IMR-90 (cell line): ENCODE measurements around the gene MICAL2. TPM values are rescaled to one million over a fixed set of nuclear protein-coding genes. Genes with fewer than 3 reads are reported as not detected.

Source experiments
- ATAC-seq: fragments of 200-7000 bp; cut with Tn5 transposase; 2 replicates; pipeline ENCODE4 v1.9.1; 2020; ENCODE audit warnings: low read depth, mild to moderate bottlenecking, moderate library complexity
- BruUV-seq: library from RNA; stranded (reverse); fragments of 400-500 nt; replicated peaks from 2 replicates; lab custom pipeline; 2021; lab: Mats Ljungman, UMichigan
- CTCF ChIA-PET: fragments of 300-600 bp; formaldehyde crosslinking; extraction: SDS; loops from one replicate; lab custom pipeline; 2021; ENCODE audit warnings: antibody characterized with exemption; lab: Yijun Ruan, JAX
- POLR2A ChIA-PET: fragments of 300-600 bp; sonication (Branson Sonifier 250); formaldehyde crosslinking; loops from one replicate; lab custom pipeline; 2022; ENCODE audit warnings: antibody characterized with exemption; ENCODE audit not compliant: unreplicated experiment; lab: Charles Lee
- DNase-seq: peaks from one replicate; pipeline ENCODE4 v3.0.0; 2013
- H2AFZ ChIP-seq: replicated peaks from 2 replicates; pipeline ENCODE3; 2013; ENCODE audit warnings: low read length, mild to moderate bottlenecking; ENCODE audit not compliant: poor library complexity
- H2AK5ac ChIP-seq: 2 replicates; pipeline ENCODE4 v1.6.1; 2013; ENCODE audit warnings: low read depth, low read length, inconsistent platforms
- H2AK9ac ChIP-seq: replicated peaks from 2 replicates; pipeline ENCODE3; 2013; ENCODE audit warnings: mild to moderate bottlenecking, low read depth, low read length, moderate library complexity; ENCODE audit not compliant: poor library complexity
- H2BK120ac ChIP-seq: 2 replicates; pipeline ENCODE4 v1.6.1; 2013; ENCODE audit warnings: low read depth, low read length, inconsistent platforms
- H2BK15ac ChIP-seq: 3 replicates; pipeline ENCODE4 v1.6.1; 2013; ENCODE audit warnings: low read depth, low read length, inconsistent platforms
- H2BK20ac ChIP-seq: 2 replicates; pipeline ENCODE4 v1.6.1; 2013; ENCODE audit warnings: low read depth, mild to moderate bottlenecking, inconsistent platforms, low read length, moderate library complexity
- H2BK5ac ChIP-seq: 2 replicates; pipeline ENCODE4 v1.6.1; 2013; ENCODE audit warnings: mild to moderate bottlenecking, low read depth, low read length, inconsistent platforms; ENCODE audit not compliant: poor library complexity, severe bottlenecking
- H3K14ac ChIP-seq: replicated peaks from 2 replicates; pipeline ENCODE4 v1.6.1; 2013; ENCODE audit warnings: low read depth, low read length, inconsistent platforms
- H3K18ac ChIP-seq: 2 replicates; pipeline ENCODE4 v1.6.1; 2013; ENCODE audit warnings: low read depth, low read length, control low read depth
- H3K23ac ChIP-seq: 2 replicates; pipeline ENCODE4 v1.6.1; 2013; ENCODE audit warnings: low read depth, low read length, inconsistent platforms
- H3K27ac ChIP-seq: 2 replicates; pipeline ENCODE4 v1.5.1; 2013; ENCODE audit warnings: mild to moderate bottlenecking, control low read depth, low read length; ENCODE audit not compliant: insufficient read depth
- H3K27me3 ChIP-seq: 2 replicates; pipeline ENCODE4 v1.6.1; 2013; ENCODE audit warnings: low read length; ENCODE audit not compliant: control insufficient read depth, insufficient read depth
- H3K36me3 ChIP-seq: 2 replicates; pipeline ENCODE4 v1.6.1; 2013; ENCODE audit warnings: low read length, mixed read lengths; ENCODE audit not compliant: control insufficient read depth, insufficient read depth
- H3K4ac ChIP-seq: 2 replicates; pipeline ENCODE4 v1.6.1; 2013; ENCODE audit warnings: low read depth, low read length, inconsistent platforms
- H3K4me1 ChIP-seq: 2 replicates; pipeline ENCODE4 v1.6.1; 2013; ENCODE audit warnings: low read length, mixed read lengths; ENCODE audit not compliant: control insufficient read depth, insufficient read depth
- H3K4me2 ChIP-seq: 2 replicates; pipeline ENCODE4 v1.6.1; 2013; ENCODE audit warnings: low read depth, mild to moderate bottlenecking, control low read depth, low read length, moderate library complexity
- H3K4me3 ChIP-seq: 2 replicates; pipeline ENCODE4 v1.5.1; 2013; ENCODE audit warnings: low read depth, mild to moderate bottlenecking, control low read depth, low read length, moderate library complexity; ENCODE audit not compliant: insufficient read depth
- H3K56ac ChIP-seq: 2 replicates; pipeline ENCODE4 v1.6.1; 2013; ENCODE audit warnings: low read length, inconsistent platforms; ENCODE audit not compliant: insufficient read depth; ENCODE audit errors: extremely low read depth
- H3K79me1 ChIP-seq, 2 experiments: 2 replicates each; pipeline ENCODE4 v1.6.1; 2013; ENCODE audit warnings: low read length in 2 of 2, inconsistent platforms in 1 of 2, low read depth in 1 of 2
- H3K9ac ChIP-seq: 2 replicates; pipeline ENCODE4 v1.6.1; 2013; ENCODE audit warnings: low read depth, low read length, control low read depth
- H3K9me1 ChIP-seq: 2 replicates; pipeline ENCODE4 v1.6.1; 2013; ENCODE audit warnings: low read length, inconsistent platforms; ENCODE audit not compliant: insufficient read depth
- H3K9me3 ChIP-seq: 2 replicates; pipeline ENCODE4 v1.6.1; 2013; ENCODE audit warnings: low read length; ENCODE audit not compliant: control insufficient read depth, insufficient read depth
- H4K20me1 ChIP-seq: 2 replicates; pipeline ENCODE4 v1.6.1; 2013; ENCODE audit warnings: low read length, inconsistent platforms; ENCODE audit not compliant: insufficient read depth
- H4K5ac ChIP-seq: 2 replicates; pipeline ENCODE4 v1.6.1; 2013; ENCODE audit warnings: mild to moderate bottlenecking, low read depth, low read length, control low read depth
- H4K8ac ChIP-seq, 2 experiments: 2 replicates each; pipeline ENCODE4 v1.6.1; 2013; ENCODE audit warnings: low read depth in 2 of 2, low read length in 2 of 2, control low read depth in 1 of 2, inconsistent platforms in 1 of 2
- H4K91ac ChIP-seq: 2 replicates; pipeline ENCODE4 v1.6.1; 2013; ENCODE audit warnings: low read depth, low read length, inconsistent platforms; ENCODE audit not compliant: insufficient read depth
- BHLHE40 ChIP-seq: fragments of 150-350 bp; IDR thresholded peaks from 2 replicates; pipeline ENCODE4 v1.6.1; 2016; ENCODE audit warnings: mild to moderate bottlenecking, low read depth, low read length
- CEBPB ChIP-seq: IDR thresholded peaks from 2 replicates; pipeline ENCODE4 v1.6.1; 2012; ENCODE audit warnings: low read depth, low read length, improper control_type of control experiment
- CHD1 ChIP-seq: IDR thresholded peaks from 2 replicates; pipeline ENCODE4 v1.6.1; 2012; ENCODE audit warnings: low read depth, low read length, improper control_type of control experiment
- MXI1 ChIP-seq: IDR thresholded peaks from 2 replicates; pipeline ENCODE4 v1.6.1; 2012; ENCODE audit warnings: low read depth, mild to moderate bottlenecking, low read length, moderate library complexity, borderline replicate concordance
- NFE2L2 ChIP-seq: fragments of 150-350 bp; IDR thresholded peaks from 2 replicates; pipeline ENCODE4 v1.6.1; 2016; ENCODE audit warnings: low read depth, mild to moderate bottlenecking, low read length
- POLR2A ChIP-seq: IDR thresholded peaks from 2 replicates; pipeline ENCODE4 v1.6.1; 2012; ENCODE audit warnings: mild to moderate bottlenecking, low read depth, low read length
- RAD21 ChIP-seq: IDR thresholded peaks from 2 replicates; pipeline ENCODE4 v1.6.1; 2012; ENCODE audit warnings: low read length, improper control_type of control experiment
- WGBS, 2 experiments: methylation state at CpG; one replicate each; pipeline versions ENCODE4 v1.1.5 to v1.1.7; 2013; ENCODE audit warnings: missing lambda C conversion rate in 2 of 2; ENCODE audit not compliant: insufficient read length in 1 of 2; ENCODE audit errors: extremely low coverage in 2 of 2; 5-methylcytosine and 5-hydroxymethylcytosine counted together
- dilution Hi-C: fragments of 300-500 bp; cut with HindIII; formaldehyde crosslinking; loops from one replicate; pipeline ENCODE4 v1.14.3; 2018; ENCODE audit warnings: low sequenced_read_pairs; ENCODE audit not compliant: unreplicated experiment
- in situ Hi-C: fragments of 300-500 bp; cut with MboI; formaldehyde crosslinking; loops from 3 replicates; pipeline ENCODE4 v1.14.3; 2019; ENCODE audit warnings: low sequenced_read_pairs, inconsistent platforms, mixed read lengths
- intact Hi-C: fragments of 100-400 bp; cut with micrococcal nuclease; formaldehyde crosslinking; loops from 2 replicates; pipeline ENCODE4 v1.10.0; 2022
- polyA plus RNA-seq, 3 experiments: library from polyadenylated mRNA; depleted of rRNA; stranded (reverse); fragments of >200 nt; gene quantifications; 2 replicates each; pipeline ENCODE4 v1.2.3, GENCODE V29; 2012; ENCODE audit warnings: low replicate concordance in 1 of 3
- total RNA-seq: library from RNA; depleted of rRNA; stranded (reverse); fragments of >200 nt; gene quantifications from 2 replicates; pipeline ENCODE4 v1.2.3, GENCODE V29; 2012
- TF ChIP-seq, protein P1 (sequence below): conservative IDR thresholded peaks from 2 replicates; pipeline ENCODE4 v1.5.1; 2012; ENCODE audit warnings: mild to moderate bottlenecking, low read depth, low read length, improper control_type of control experiment

MICAL2 gene
- total and polyA plus RNA-seq, 2 of the 4 experiments (the other 2 are of a cell fraction): 170 to 336 TPM

DNA sequence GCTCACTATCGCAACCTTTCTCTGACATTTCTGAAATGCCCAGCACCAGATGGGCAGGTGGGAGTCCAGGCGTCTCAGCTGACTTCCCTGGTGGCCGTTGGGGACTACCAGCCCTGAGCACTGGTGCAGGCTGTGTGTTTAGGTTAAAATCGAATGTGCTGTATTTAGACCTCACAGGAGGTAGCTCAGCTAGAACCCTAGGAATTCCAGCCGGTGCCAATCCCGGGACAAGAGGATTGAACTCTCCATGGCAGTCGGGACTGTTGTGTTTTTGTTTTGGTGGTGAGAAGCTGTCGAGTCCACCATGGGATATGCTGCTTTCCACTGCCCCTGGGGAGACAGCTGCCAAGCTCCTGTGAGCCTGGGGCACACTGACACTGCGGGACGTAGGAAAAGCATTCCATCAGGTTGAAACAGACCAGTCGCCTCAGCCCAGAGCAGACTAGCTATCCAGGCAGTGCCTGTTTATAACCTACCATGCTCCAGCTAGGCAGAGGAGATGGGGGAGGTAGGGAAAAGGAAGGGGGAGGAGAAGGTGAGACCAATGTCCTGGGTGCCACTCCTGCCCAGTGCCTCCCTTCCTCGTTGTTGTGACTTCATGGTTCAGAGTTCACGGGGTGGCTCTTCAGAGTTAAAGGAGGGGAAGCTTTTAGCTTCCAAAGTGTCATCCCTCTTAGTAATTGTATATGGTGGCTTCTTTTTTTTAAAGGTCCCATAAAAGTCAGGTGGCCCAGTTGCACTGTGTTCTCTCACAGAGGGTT lies 53.0 kb downstream of the MICAL2 start:
- peak overlapping the region; percentile 28; the same call in 1 of the 2 replicates for H3K4me2 ChIP-seq
- H3K4me3 ChIP-seq: no peak overlapping the region
- H4K91ac ChIP-seq: peak overlapping the region; percentile 92
- in situ Hi-C loops: no loop called here
- peak overlapping the region; percentile 54 for H2AFZ ChIP-seq
- peak overlapping the region; percentile 100 for H2AK5ac ChIP-seq
- POLR2A ChIA-PET: interaction anchor here (0.6 to 0.7 kb wide), 4 partner anchors 12 to 123 kb away, joined by 3 to 4 read pairs (median 3); no protein-coding TSS in a partner anchor
- H3K18ac ChIP-seq: peak overlapping the region; percentile 80
- H3K9me1 ChIP-seq: peaks cover 56% of the 10 kb centered on the region
- H4K5ac ChIP-seq: peak overlapping the region; percentile 65
- DNase-seq: peak; percentile 82
- intact Hi-C loops: loop anchor here (5.0 kb wide), 1 partner anchor 119 kb away; no protein-coding TSS in a partner anchor
- H3K9me3 ChIP-seq: no peaks in the 10 kb centered on the region
- peaks cover 21% of the 10 kb centered on the region for H3K36me3 ChIP-seq
- H3K23ac ChIP-seq: peak overlapping the region; percentile 75
- H2BK120ac ChIP-seq: peak overlapping the region; percentile 93
- BruUV-seq: no TSS peak
- peak overlapping the region; percentile 84 for H2BK20ac ChIP-seq
- peak overlapping the region; percentile 68 for H2AK9ac ChIP-seq
- H4K8ac ChIP-seq: peak overlapping the region; percentile 51 to 92
- ATAC-seq: peak; percentile 25
- peak overlapping the region; percentile 68 for H3K14ac ChIP-seq
- TF ChIP-seq RAD21 (0 out of 2 replicates have a peak, but pooled peaks have one; percentile 2), POLR2A (peak; percentile 52; the same call in 1 of the 2 replicates), NFE2L2 (no peak), CEBPB (no peak), BHLHE40 (no peak), CHD1 (no peak), MXI1 (no peak)
- TF ChIP-seq, protein P1, sequence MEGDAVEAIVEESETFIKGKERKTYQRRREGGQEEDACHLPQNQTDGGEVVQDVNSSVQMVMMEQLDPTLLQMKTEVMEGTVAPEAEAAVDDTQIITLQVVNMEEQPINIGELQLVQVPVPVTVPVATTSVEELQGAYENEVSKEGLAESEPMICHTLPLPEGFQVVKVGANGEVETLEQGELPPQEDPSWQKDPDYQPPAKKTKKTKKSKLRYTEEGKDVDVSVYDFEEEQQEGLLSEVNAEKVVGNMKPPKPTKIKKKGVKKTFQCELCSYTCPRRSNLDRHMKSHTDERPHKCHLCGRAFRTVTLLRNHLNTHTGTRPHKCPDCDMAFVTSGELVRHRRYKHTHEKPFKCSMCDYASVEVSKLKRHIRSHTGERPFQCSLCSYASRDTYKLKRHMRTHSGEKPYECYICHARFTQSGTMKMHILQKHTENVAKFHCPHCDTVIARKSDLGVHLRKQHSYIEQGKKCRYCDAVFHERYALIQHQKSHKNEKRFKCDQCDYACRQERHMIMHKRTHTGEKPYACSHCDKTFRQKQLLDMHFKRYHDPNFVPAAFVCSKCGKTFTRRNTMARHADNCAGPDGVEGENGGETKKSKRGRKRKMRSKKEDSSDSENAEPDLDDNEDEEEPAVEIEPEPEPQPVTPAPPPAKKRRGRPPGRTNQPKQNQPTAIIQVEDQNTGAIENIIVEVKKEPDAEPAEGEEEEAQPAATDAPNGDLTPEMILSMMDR: no peak
- peaks cover 51 to 91% of the 10 kb centered on the region in 2 experiments for H3K79me1 ChIP-seq
- WGBS, 2 experiments: 51% methylated on average over 5 of the region's 13 CpGs; no CpG with 5 or more reads in 1 of the 2 experiments
- peak overlapping the region; percentile 77 for H3K27ac ChIP-seq
- H3K4ac ChIP-seq: peak overlapping the region; percentile 98
- H3K27me3 ChIP-seq: no peaks in the 10 kb centered on the region
- CTCF ChIA-PET: interaction anchor here (0.8 to 2.0 kb wide), 3 partner anchors 13 to 76 kb away, joined by 3 to 4 read pairs (median 3); no protein-coding TSS in a partner anchor
- peak overlapping the region; percentile 41 for H3K9ac ChIP-seq
- H3K4me1 ChIP-seq: peaks cover 52% of the 10 kb centered on the region
- dilution Hi-C loops: no loop called here
- H2BK15ac ChIP-seq: peak overlapping the region; percentile 75; the same call in 2 of the 3 replicates
- peak overlapping the region; percentile 22 for H3K56ac ChIP-seq
- no peaks in the 10 kb centered on the region for H4K20me1 ChIP-seq
- H2BK5ac ChIP-seq: peak overlapping the region; percentile 85
